Measurements from ENCODE around the gene EPPIN.

The EPPIN gene

GRCh38 chr20:45495501-45495941 lies 51.7 kb downstream of the EPPIN start:
- no peaks in the 10 kb centered on the region for H3K9me3 ChIP-seq (ENCODE audit: control insufficient read depth, low read length)
- DNase-seq, result no peak
- H3K4me3 ChIP-seq (ENCODE audit: insufficient read depth, low read depth, low read length, poor library complexity, severe bottlenecking), result no peak overlapping the region
- no peak overlapping the region for H3K27ac ChIP-seq (ENCODE audit: insufficient read depth, low read length, poor library complexity, severe bottlenecking)
- peaks cover 6% of the 10 kb centered on the region for H3K27me3 ChIP-seq (replicated peaks; ENCODE audit: control insufficient read depth, insufficient read depth, low read length, poor library complexity, severe bottlenecking)
- H3K36me3 ChIP-seq (ENCODE audit: control insufficient read depth, insufficient read depth, low read length), result no peaks in the 10 kb centered on the region
- no peaks in the 10 kb centered on the region for H3K4me1 ChIP-seq (ENCODE audit: control insufficient read depth, insufficient read depth, low read length, poor library complexity, severe bottlenecking)

All from effector memory CD4-positive, alpha-beta T cell (primary cell).